Fibroblast of lung (primary cell): ENCODE data around the gene TWIST2. TPM values are rescaled to one million over a fixed set of nuclear protein-coding genes. Genes with fewer than 3 reads are reported as not detected.

Source experiments
- DNase-seq, 2 donors: peaks; one replicate each; pipeline versions ENCODE4 v3.0.0 to v3.0.0-alpha.2; 2010; ENCODE audit warnings: low read depth in 2 of 2
- H2AFZ ChIP-seq: 2 replicates; pipeline ENCODE4 v1.5.1; 2012; ENCODE audit warnings: low read length, control low read depth, inconsistent platforms
- H3K27ac ChIP-seq: 2 replicates; pipeline ENCODE4 v1.5.1; 2011; ENCODE audit warnings: low read length, control low read depth; ENCODE audit not compliant: insufficient read depth
- H3K27me3 ChIP-seq: 2 replicates; pipeline ENCODE4 v1.5.1; 2011; ENCODE audit warnings: mild to moderate bottlenecking, low read length; ENCODE audit not compliant: control insufficient read depth, insufficient read depth
- H3K36me3 ChIP-seq: 2 replicates; pipeline ENCODE4 v1.5.1; 2011; ENCODE audit warnings: low read length; ENCODE audit not compliant: control insufficient read depth, insufficient read depth
- H3K4me1 ChIP-seq: 2 replicates; pipeline ENCODE4 v1.5.1; 2011; ENCODE audit warnings: low read length; ENCODE audit not compliant: control insufficient read depth, insufficient read depth; ENCODE audit errors: extremely low read depth
- H3K4me2 ChIP-seq: 2 replicates; pipeline ENCODE4 v1.5.1; 2011; ENCODE audit warnings: low read length, control low read depth; ENCODE audit not compliant: insufficient read depth; ENCODE audit errors: extremely low read depth
- H3K4me3 ChIP-seq, 4 experiments: fragments of 200-600 bp in 1 of 4; sonication (generic) in 1 of 4; replicated peaks in 1 of 4; 2 replicates each; pipeline ENCODE4 v1.5.1; 2011 to 2016; ENCODE audit warnings: low read length in 4 of 4, low read depth in 3 of 4, mild to moderate bottlenecking in 3 of 4, control low read depth in 2 of 4, inconsistent platforms in 1 of 4, mixed read lengths in 1 of 4; ENCODE audit not compliant: insufficient read depth in 1 of 4; ENCODE audit errors: control extremely low read depth in 1 of 4
- H3K79me2 ChIP-seq: 2 replicates; pipeline ENCODE4 v1.5.1; 2012; ENCODE audit warnings: mild to moderate bottlenecking, low read length, inconsistent platforms; ENCODE audit not compliant: control insufficient read depth, insufficient read depth
- H3K9ac ChIP-seq: 2 replicates; pipeline ENCODE4 v1.5.1; 2011; ENCODE audit warnings: mild to moderate bottlenecking, low read length, control low read depth; ENCODE audit not compliant: insufficient read depth
- H3K9me3 ChIP-seq: 2 replicates; pipeline ENCODE4 v1.5.1; 2012; ENCODE audit warnings: low read depth, low read length; ENCODE audit not compliant: control insufficient read depth, insufficient read depth
- H4K20me1 ChIP-seq: 2 replicates; pipeline ENCODE4 v1.5.1; 2011; ENCODE audit warnings: low read length; ENCODE audit not compliant: control insufficient read depth, insufficient read depth; ENCODE audit errors: extremely low read depth
- EZH2 ChIP-seq: IDR thresholded peaks from 2 replicates; pipeline ENCODE4 v1.5.1; 2012; ENCODE audit warnings: low read length, control low read depth, mild to moderate bottlenecking; ENCODE audit errors: missing control alignments
- polyA plus RNA-seq, 2 donors: library from polyadenylated mRNA; depleted of rRNA in 1 of 2; stranded (reverse) in 1 of 2; unstranded in 1 of 2; fragments of >200 nt; gene quantifications; 2 replicates each; pipeline ENCODE4 v1.2.1, GENCODE V29; 2011 to 2012; ENCODE audit warnings: missing spikeins in 1 of 2
- total RNA-seq: library from RNA; depleted of rRNA; stranded (reverse); fragments of >200 nt; gene quantifications from 2 replicates; pipeline ENCODE4 v1.2.1, GENCODE V29; 2014
- TF ChIP-seq, protein P1 (sequence below), 2 donors: IDR thresholded peaks in 1 of 2; conservative IDR thresholded peaks in 1 of 2; 1 replicate in 1 of 2; 2 replicates in 1 of 2; pipeline ENCODE4 v1.5.1; 2011 to 2012; ENCODE audit warnings: low read length in 2 of 2, control low read depth in 1 of 2, inconsistent platforms in 1 of 2, low read depth in 1 of 2, mild to moderate bottlenecking in 1 of 2

The TWIST2 gene
- total and polyA plus RNA-seq, 2 donors (not counting 1 experiment from before 2014, with no cell fraction given), result 85.2 to 118 TPM

DNA sequence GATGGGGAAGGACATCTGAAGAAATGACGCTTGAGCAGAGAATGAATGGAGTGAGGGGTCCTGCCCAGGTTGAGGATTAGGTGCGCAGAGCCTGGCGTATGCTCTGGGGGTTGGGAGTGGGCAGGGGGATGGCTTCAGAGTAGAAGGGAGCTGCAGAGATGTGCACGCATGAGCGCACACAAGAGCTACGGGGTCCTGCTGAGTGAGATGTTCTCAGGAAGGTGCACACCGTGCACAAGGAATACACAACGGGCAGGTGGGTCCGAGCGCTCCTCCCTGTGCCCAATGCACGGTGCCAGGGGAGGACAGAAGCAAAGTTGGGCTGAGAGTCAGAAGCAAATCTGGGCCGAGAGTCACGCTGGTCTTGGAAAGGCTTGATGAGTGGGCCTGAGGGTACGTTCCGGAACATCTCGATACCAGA, 25.5 kb downstream of the TWIST2 start:
- H3K27ac ChIP-seq, result no peak overlapping the region
- H3K4me1 ChIP-seq, result peaks cover 13% of the 10 kb centered on the region
- H3K9ac ChIP-seq, result no peak overlapping the region
- peaks cover 7% of the 10 kb centered on the region for H3K36me3 ChIP-seq
- no peaks in the 10 kb centered on the region for H3K9me3 ChIP-seq
- no peaks in the 10 kb centered on the region for H4K20me1 ChIP-seq
- H3K4me3 ChIP-seq, result no peak overlapping the region
- no peak overlapping the region for H2AFZ ChIP-seq
- H3K79me2 ChIP-seq, result peaks cover 56% of the 10 kb centered on the region
- H3K27me3 ChIP-seq, result no peaks in the 10 kb centered on the region
- H3K4me2 ChIP-seq, result no peak overlapping the region
- no peak for TF ChIP-seq EZH2
- TF ChIP-seq, protein P1, sequence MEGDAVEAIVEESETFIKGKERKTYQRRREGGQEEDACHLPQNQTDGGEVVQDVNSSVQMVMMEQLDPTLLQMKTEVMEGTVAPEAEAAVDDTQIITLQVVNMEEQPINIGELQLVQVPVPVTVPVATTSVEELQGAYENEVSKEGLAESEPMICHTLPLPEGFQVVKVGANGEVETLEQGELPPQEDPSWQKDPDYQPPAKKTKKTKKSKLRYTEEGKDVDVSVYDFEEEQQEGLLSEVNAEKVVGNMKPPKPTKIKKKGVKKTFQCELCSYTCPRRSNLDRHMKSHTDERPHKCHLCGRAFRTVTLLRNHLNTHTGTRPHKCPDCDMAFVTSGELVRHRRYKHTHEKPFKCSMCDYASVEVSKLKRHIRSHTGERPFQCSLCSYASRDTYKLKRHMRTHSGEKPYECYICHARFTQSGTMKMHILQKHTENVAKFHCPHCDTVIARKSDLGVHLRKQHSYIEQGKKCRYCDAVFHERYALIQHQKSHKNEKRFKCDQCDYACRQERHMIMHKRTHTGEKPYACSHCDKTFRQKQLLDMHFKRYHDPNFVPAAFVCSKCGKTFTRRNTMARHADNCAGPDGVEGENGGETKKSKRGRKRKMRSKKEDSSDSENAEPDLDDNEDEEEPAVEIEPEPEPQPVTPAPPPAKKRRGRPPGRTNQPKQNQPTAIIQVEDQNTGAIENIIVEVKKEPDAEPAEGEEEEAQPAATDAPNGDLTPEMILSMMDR (conservative IDR thresholded peaks at IDR 0.05 in 1 of 2, IDR thresholded peaks at IDR 0.05 in 1 of 2; ENCODE audit: low read depth in 1 of 2, low read length in 2 of 2), result no peak
- no peak for DNase-seq

DNA sequence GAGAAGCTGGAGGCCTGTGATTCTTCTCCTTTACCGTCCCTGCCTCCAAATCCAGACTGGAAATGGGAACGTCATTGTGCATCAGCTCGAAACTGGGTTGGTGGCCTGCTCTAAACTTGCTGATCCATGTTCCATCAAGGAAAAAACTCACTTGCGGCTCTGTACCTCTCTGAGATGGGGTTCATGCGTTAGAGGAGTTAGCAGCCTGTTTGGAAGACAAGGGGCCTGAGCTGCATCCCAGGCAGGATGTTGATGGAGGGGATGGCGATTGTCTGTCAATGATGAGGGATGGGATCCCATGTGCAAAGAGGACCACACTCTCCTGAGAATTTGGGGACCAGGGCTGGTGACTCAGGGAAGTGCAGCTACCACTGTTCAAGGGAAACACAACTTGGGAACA, 26.0 kb downstream of the TWIST2 start:
- H2AFZ ChIP-seq, result no peak overlapping the region
- H3K9me3 ChIP-seq, result no peaks in the 10 kb centered on the region
- H3K79me2 ChIP-seq, result peaks cover 52% of the 10 kb centered on the region
- H4K20me1 ChIP-seq, result no peaks in the 10 kb centered on the region
- peaks cover 5% of the 10 kb centered on the region for H3K36me3 ChIP-seq
- DNase-seq, result no peak
- H3K9ac ChIP-seq, result no peak overlapping the region
- no peak overlapping the region for H3K27ac ChIP-seq
- H3K4me1 ChIP-seq, result peaks cover 8% of the 10 kb centered on the region
- no peak overlapping the region for H3K4me2 ChIP-seq
- TF ChIP-seq EZH2, result no peak
- TF ChIP-seq, protein P1 (conservative IDR thresholded peaks at IDR 0.05 in 1 of 2, IDR thresholded peaks at IDR 0.05 in 1 of 2; ENCODE audit: low read depth in 1 of 2, low read length in 2 of 2), result no peak
- no peaks in the 10 kb centered on the region for H3K27me3 ChIP-seq
- no peak overlapping the region for H3K4me3 ChIP-seq

GRCh38 chr2:238874330-238875050, 26.6 kb downstream of the TWIST2 start:
- Histone ChIP-seq H4K20me1 (no peaks in the 10 kb centered on the region), H3K9me3 (no peaks in the 10 kb centered on the region), H2AFZ (no peak overlapping the region), H3K79me2 (peaks cover 57% of the 10 kb centered on the region), H3K36me3 (peaks cover 5% of the 10 kb centered on the region), H3K9ac (no peak overlapping the region), H3K27ac (no peak overlapping the region), H3K4me1 (peaks cover 8% of the 10 kb centered on the region), H3K4me2 (no peak overlapping the region), H3K4me3 (no peak overlapping the region), H3K27me3 (no peaks in the 10 kb centered on the region)
- no peak for DNase-seq
- TF ChIP-seq, protein P1 (conservative IDR thresholded peaks at IDR 0.05 in 1 of 2, IDR thresholded peaks at IDR 0.05 in 1 of 2; ENCODE audit: low read depth in 1 of 2, low read length in 2 of 2), result no peak
- no peak for TF ChIP-seq EZH2
